Lower leg skin (tissue), 3 donors: ENCODE data around the gene ADAMTS1.

Experiments used
- POLR2A ChIP-seq, 2 donors: fragments of 450-650 bp; IDR thresholded peaks; one replicate each; pipeline ENCODE4 v1.6.1; 2016 to 2017; ENCODE audit warnings: antibody characterized with exemption in 2 of 2, mild to moderate bottlenecking in 1 of 2, moderate library complexity in 1 of 2
- TF ChIP-seq, protein P1 (sequence below), 3 donors: fragments of 450-650 bp; IDR thresholded peaks; one replicate each; pipeline ENCODE4 v1.5.1; 2016; ENCODE audit warnings: antibody characterized with exemption in 3 of 3, mild to moderate bottlenecking in 3 of 3, moderate library complexity in 2 of 3

DNA sequence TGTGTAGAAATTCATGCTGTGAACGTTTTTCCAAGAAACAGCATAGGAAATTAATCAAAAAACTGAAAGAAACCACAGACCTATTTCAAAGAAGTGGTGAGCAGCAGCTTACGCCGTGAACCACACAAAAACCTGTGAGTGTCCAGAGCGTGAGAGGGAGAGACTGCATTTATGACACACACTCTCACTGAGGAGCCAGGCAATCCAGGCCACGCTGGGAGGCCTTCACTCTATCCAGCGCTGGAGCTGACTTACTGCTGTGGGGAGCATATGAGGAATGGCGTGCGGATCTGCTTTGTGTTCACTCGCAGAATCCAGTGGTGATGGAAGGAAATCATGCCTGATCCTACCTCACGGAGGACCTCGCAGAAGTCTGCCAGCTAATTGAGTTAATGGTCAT lies 12.7 kb downstream of the ADAMTS1 start:
- TF ChIP-seq, protein P1, sequence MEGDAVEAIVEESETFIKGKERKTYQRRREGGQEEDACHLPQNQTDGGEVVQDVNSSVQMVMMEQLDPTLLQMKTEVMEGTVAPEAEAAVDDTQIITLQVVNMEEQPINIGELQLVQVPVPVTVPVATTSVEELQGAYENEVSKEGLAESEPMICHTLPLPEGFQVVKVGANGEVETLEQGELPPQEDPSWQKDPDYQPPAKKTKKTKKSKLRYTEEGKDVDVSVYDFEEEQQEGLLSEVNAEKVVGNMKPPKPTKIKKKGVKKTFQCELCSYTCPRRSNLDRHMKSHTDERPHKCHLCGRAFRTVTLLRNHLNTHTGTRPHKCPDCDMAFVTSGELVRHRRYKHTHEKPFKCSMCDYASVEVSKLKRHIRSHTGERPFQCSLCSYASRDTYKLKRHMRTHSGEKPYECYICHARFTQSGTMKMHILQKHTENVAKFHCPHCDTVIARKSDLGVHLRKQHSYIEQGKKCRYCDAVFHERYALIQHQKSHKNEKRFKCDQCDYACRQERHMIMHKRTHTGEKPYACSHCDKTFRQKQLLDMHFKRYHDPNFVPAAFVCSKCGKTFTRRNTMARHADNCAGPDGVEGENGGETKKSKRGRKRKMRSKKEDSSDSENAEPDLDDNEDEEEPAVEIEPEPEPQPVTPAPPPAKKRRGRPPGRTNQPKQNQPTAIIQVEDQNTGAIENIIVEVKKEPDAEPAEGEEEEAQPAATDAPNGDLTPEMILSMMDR (IDR thresholded peaks at IDR 0.05) = no peak
- TF ChIP-seq POLR2A (IDR thresholded peaks at IDR 0.05) = no peak
